HepG2 (cell line): Measurements from ENCODE around the gene MSI2. TPM values are rescaled to one million over a fixed set of nuclear protein-coding genes. Genes with fewer than 3 reads are reported as not detected.

ENCODE experiments used
- HNF1A ChIP-seq, 2 experiments: sonication (generic) in 1 of 2; formaldehyde crosslinking in 1 of 2; IDR thresholded peaks; 2 replicates each; pipeline versions ENCODE4 v1.4.0 to v1.6.1; 2016 to 2020; ENCODE audit warnings: borderline replicate concordance in 1 of 2, low read depth in 1 of 2, mild to moderate bottlenecking in 1 of 2, missing genetic modification reagents in 1 of 2
- KIAA2018 ChIP-seq: sonication (generic); formaldehyde crosslinking; IDR thresholded peaks from 2 replicates; pipeline ENCODE4 v1.5.0; 2020; ENCODE audit warnings: mild to moderate bottlenecking, missing genetic modification reagents, borderline replicate concordance
- NR3C1 ChIP-seq: sonication (generic); formaldehyde crosslinking; IDR thresholded peaks from 2 replicates; pipeline ENCODE4 v1.4.0; 2020; ENCODE audit warnings: missing genetic modification reagents
- ZFAT ChIP-seq: sonication (generic); formaldehyde crosslinking; conservative IDR thresholded peaks from 2 replicates; pipeline ENCODE4 v1.8.1; 2023; ENCODE audit warnings: missing genetic modification reagents, inconsistent platforms
- ZNF280D ChIP-seq: sonication (generic); formaldehyde crosslinking; IDR thresholded peaks from 2 replicates; pipeline ENCODE4 v1.5.1; 2020; ENCODE audit warnings: mild to moderate bottlenecking, missing genetic modification reagents
- polyA plus RNA-seq, 8 experiments: library from polyadenylated mRNA; depleted of rRNA in 3 of 8; stranded (reverse) in 7 of 8; unstranded in 1 of 8; fragments of >200 nt; fragmentation: Illumina TruSeq in 4 of 8; extraction: Trizol in 4 of 8; gene quantifications; 2 replicates each; pipeline versions ENCODE4 v1.2.1 to v1.2.3, GENCODE V29; 2011 to 2016; ENCODE audit warnings: low read depth in 4 of 8, missing spikeins in 1 of 8, mixed read lengths in 1 of 8; ENCODE audit not compliant: insufficient read depth in 1 of 8
- total RNA-seq, 5 experiments: library from RNA; depleted of rRNA; stranded (reverse); fragments of >200 nt; fragmentation: Illumina TruSeq; extraction: Trizol; gene quantifications; 2 replicates each; pipeline ENCODE4 v1.2.3, GENCODE V29; 2016; ENCODE audit warnings: low read depth in 1 of 5

The MSI2 gene
- total and polyA plus RNA-seq, 2 of the 13 experiments (the other 11 are each of a cell fraction or from before 2014, with no cell fraction given): 77.5 to 78.4 TPM

- TF ChIP-seq ZNF280D (CRISPR knock-in tag): no peak
- TF ChIP-seq ZFAT (CRISPR knock-in tag): no peak
- no peak for TF ChIP-seq HNF1A (IDR thresholded peaks at IDR 0.05; ENCODE audit: low read depth)
- TF ChIP-seq HNF1A (CRISPR knock-in tag; IDR thresholded peaks at IDR 0.05; ENCODE audit: borderline replicate concordance): no peak
- TF ChIP-seq KIAA2018 (CRISPR knock-in tag): no peak
- no peak for TF ChIP-seq NR3C1 (CRISPR knock-in tag)
Measured at GRCh38 chr17:57400648-57401047, 144.3 kb downstream of the MSI2 start (continued).
